SJCRH30 (cell line): Measurements from ENCODE around the gene ERFE. TPM values are rescaled to one million over a fixed set of nuclear protein-coding genes. Genes with fewer than 3 reads are reported as not detected.
A peak's percentile ranks its signal among the peaks of the same experiment; 100 is the strongest.

Experiments used
- DNase-seq, 2 experiments: peaks; one replicate each; pipeline ENCODE4 v3.0.0-alpha.2; 2015 to 2020
- H3K27ac ChIP-seq: fragments of 250-450 bp; sonication (Bioruptor Pico); 2 replicates; pipeline ENCODE4 v1.5.1; 2020; ENCODE audit warnings: mild to moderate bottlenecking, moderate library complexity
- H3K27me3 ChIP-seq: fragments of 250-450 bp; sonication (Bioruptor Pico); 2 replicates; pipeline ENCODE4 v1.5.1; 2020; ENCODE audit warnings: mild to moderate bottlenecking, moderate library complexity
- H3K36me3 ChIP-seq: fragments of 250-450 bp; sonication (Bioruptor Pico); 2 replicates; pipeline ENCODE4 v1.5.1; 2020; ENCODE audit warnings: mild to moderate bottlenecking, moderate library complexity
- H3K4me1 ChIP-seq: fragments of 250-450 bp; sonication (Bioruptor Pico); 2 replicates; pipeline ENCODE4 v1.5.1; 2020; ENCODE audit warnings: mild to moderate bottlenecking, moderate library complexity
- H3K4me3 ChIP-seq: fragments of 250-450 bp; sonication (Bioruptor Pico); 2 replicates; pipeline ENCODE4 v1.5.1; 2020; ENCODE audit warnings: mild to moderate bottlenecking, moderate library complexity
- H3K9me3 ChIP-seq: fragments of 250-450 bp; sonication (Bioruptor Pico); replicated peaks from 2 replicates; pipeline ENCODE4 v1.5.1; 2020; ENCODE audit warnings: mild to moderate bottlenecking, moderate library complexity
- total RNA-seq: library from RNA; depleted of rRNA; stranded (reverse); fragments of >200 nt; shearing (Covaris generic); gene quantifications from 2 replicates; pipeline ENCODE4 v1.2.3, GENCODE V29; 2014

Gene ERFE
- total RNA-seq, 1 experiment from 2014 or later: 10.4 TPM

- no peak for DNase-seq
- Histone ChIP-seq H3K9me3 (no peaks in the 10 kb centered on the region), H3K4me1 (peaks cover 34% of the 10 kb centered on the region), H3K27me3 (no peaks in the 10 kb centered on the region), H3K36me3 (no peaks in the 10 kb centered on the region), H3K27ac (no peak overlapping the region; the same call in 1 of the 2 replicates), H3K4me3 (no peak overlapping the region)
These were observed 4.2 kb upstream of the ERFE start for GRCh38 chr2:238154570-238154969.

DNA sequence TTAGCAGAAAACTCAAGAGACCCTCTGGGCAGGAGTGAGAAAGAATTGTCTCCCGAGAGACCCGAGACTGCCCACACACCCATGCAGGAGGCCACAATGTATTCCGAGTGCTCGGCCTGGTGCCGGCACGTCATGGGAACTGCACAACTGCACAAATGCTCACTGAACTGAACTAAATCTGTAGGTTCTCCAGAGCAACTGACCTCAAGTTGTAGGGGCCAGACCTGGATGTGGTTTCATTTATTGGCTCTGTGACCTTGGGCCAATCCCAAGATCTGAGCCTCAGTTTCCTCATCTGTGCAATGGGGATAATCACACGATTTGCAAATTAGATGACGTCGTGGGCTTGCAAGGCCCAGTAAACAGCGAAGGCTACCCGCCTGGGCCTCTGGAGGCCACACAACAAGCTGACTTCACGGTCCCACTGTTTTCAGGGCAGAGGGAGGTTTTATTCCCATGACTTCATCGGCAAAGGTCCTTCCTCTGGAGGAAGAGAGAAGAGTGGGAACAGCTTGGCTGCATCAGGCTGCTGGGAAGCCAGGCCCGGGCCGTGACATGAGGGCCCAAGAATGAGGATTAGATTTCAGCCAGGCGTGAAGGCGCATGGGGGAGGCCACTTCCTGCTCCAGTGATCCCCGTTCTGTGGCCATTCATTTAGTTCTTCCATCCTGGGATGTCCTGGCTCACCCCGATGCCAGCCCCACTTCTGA lies 3.6 kb upstream of the ERFE start:
- Histone ChIP-seq H3K27ac (peak overlapping the region; percentile 69), H3K9me3 (no peaks in the 10 kb centered on the region), H3K36me3 (no peaks in the 10 kb centered on the region), H3K4me1 (peaks cover 30% of the 10 kb centered on the region), H3K4me3 (no peak overlapping the region), H3K27me3 (no peaks in the 10 kb centered on the region)
- DNase-seq: peak; percentile 89 to 90

DNA sequence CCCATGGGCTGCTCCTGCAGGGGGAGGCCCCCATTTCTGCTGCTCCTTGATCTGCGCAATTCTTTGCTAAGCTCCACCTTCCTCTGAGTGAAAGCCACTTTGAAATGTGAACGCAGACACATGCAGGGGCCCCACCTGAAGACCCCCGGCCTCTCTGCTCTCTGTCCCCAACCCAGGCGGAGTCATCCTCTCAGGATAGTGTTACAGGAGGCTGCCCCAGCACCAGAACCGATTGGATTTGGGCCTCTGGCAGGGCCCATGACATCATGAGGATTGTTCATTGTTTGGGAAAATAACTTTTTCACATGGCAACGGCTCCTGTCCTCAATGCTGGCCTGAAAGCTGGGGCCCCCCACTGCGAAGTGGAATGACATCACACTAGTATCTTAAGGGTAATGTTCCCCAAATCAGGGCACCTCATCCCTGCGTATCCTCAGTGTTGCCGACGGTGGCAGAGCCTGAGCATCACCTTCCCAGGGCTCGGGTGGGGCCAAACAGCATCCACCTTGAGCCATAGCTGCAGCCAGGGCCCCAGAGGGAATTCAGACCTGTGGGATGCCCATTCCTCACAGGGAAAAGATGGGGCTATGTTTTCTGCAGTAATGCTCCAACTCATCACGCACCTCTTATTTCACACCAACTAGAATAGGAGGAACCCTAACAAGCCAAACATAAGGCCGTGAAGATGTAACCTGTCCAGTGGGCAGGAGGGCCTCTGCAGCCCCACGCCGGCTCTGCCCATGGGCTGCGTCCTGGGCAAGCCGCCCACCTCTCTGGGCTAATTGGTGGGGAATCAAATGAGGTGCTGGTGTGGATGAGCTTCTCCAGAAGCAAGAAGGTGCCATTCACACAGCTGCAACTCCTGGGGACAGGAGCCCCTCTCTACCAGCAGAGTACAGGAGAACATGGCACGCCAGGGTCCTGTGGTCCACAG lies 2.7 kb upstream of the ERFE start:
- Histone ChIP-seq H3K4me1 (peaks cover 26% of the 10 kb centered on the region), H3K4me3 (no peak overlapping the region), H3K27ac (peak overlapping the region; percentile 69), H3K36me3 (no peaks in the 10 kb centered on the region), H3K9me3 (no peaks in the 10 kb centered on the region), H3K27me3 (no peaks in the 10 kb centered on the region)
- DNase-seq: peak in 1 of 2 experiments; percentile 53

- H3K27me3 ChIP-seq: no peaks in the 10 kb centered on the region
These were observed 1.2 kb upstream of the ERFE start for GRCh38 chr2:238157506-238158017.

DNA sequence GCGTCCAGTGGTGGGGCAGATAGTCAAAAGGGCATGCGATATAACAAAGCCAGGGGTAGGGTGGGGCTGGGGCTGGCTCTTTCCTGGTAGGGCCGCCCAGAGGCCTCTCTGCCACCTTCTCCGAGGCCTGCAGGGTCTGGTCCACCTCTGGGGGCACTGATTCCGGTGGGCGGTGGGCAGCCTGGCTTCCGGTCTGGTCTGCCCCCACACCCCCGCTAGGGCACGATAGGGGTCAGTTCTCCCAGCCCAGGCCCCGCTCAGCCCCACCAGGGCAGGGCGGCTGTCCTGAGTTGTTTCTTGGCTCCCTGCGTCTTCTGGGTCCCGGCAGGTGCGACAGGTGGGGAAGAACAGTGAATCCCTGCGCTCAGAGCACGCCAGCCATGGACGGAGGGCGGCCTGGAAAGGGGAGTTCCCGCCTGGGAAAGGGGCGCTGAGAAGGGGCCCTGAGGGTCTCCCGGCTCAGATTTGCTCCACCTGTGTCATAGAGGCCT lies 707 bp upstream of the ERFE start:
- H3K4me1 ChIP-seq: peaks cover 24% of the 10 kb centered on the region
- DNase-seq: no peak
- H3K9me3 ChIP-seq: no peaks in the 10 kb centered on the region
- H3K27ac ChIP-seq: no peak overlapping the region
- no peaks in the 10 kb centered on the region for H3K36me3 ChIP-seq
- no peak overlapping the region for H3K4me3 ChIP-seq
- no peaks in the 10 kb centered on the region for H3K27me3 ChIP-seq

More at GRCh38 chr2:238157506-238158017, 1.2 kb upstream of the ERFE start:
- H3K36me3 ChIP-seq: no peaks in the 10 kb centered on the region
- no peak for DNase-seq
- H3K9me3 ChIP-seq: no peaks in the 10 kb centered on the region
- H3K27ac ChIP-seq: no peak overlapping the region
- no peak overlapping the region for H3K4me3 ChIP-seq
- peaks cover 24% of the 10 kb centered on the region for H3K4me1 ChIP-seq

DNA sequence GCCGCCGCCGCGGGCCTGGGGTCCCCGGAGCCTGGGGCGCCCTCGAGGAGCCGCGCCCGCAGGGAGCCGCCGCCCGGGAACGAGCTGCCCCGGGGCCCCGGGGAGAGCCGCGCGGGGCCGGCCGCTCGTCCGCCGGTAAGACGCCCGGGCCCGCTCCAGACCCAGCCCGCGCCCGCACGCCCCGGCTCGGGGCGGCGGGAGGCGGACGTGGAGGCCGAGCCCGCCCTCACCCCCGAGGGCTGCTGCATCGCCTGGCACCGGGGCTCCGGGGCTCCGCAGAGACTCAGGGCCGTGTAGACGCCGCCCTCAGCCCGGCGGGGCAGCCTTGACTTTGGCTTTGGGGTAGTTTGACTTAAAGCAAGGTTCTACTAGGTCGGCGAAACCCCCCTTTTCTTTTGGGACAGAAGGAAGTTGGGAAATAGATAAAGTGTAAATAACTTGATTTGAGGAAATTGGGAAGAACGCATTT lies 335 bp downstream of the ERFE start:
- no peak for DNase-seq
- Histone ChIP-seq H3K36me3 (no peaks in the 10 kb centered on the region), H3K4me1 (peaks cover 24% of the 10 kb centered on the region), H3K4me3 (peak overlapping the region; percentile 59), H3K27ac (no peak overlapping the region), H3K27me3 (no peaks in the 10 kb centered on the region), H3K9me3 (no peaks in the 10 kb centered on the region)

DNA sequence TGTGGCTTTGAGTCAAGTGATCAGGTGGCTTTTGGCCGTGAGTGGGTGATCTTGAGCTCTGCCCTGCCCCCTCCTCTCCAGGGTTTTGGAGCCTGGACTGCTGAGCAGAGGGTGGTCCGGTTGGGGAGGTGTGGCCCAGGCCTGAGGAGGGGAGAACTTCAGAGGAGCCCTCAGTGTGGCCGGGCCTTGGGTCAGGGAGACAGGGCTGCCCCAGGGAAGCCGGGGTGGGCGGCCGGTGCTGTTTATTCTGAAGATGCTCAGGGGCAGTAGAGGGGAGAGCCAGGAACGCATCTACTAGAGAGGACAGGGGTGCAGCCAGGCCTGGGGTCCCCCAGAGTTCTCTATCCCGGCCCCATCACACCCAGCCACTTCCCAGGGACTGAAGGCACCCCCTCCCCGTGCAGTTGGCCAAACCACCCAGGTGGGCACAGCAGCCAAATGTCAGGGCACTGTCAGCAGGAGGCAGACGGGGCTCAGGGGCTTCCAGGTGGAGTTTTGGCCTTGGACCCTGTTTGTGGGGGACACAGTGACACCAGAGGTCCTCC lies 963 bp downstream of the ERFE start:
- Histone ChIP-seq H3K27ac (no peak overlapping the region), H3K9me3 (no peaks in the 10 kb centered on the region), H3K4me3 (peak overlapping the region; percentile 59), H3K36me3 (no peaks in the 10 kb centered on the region), H3K4me1 (peaks cover 24% of the 10 kb centered on the region), H3K27me3 (no peaks in the 10 kb centered on the region)
- no peak for DNase-seq

- Histone ChIP-seq H3K36me3 (no peaks in the 10 kb centered on the region), H3K27me3 (no peaks in the 10 kb centered on the region), H3K27ac (no peak overlapping the region), H3K4me3 (peak overlapping the region; percentile 59), H3K4me1 (peaks cover 18% of the 10 kb centered on the region), H3K9me3 (no peaks in the 10 kb centered on the region)
- peak; percentile 72 to 81 for DNase-seq
These were observed 1.7 kb downstream of the ERFE start for GRCh38 chr2:238160206-238161129.

- Histone ChIP-seq H3K4me1 (peaks cover 8% of the 10 kb centered on the region), H3K36me3 (no peaks in the 10 kb centered on the region), H3K27ac (no peak overlapping the region), H3K27me3 (no peaks in the 10 kb centered on the region), H3K4me3 (no peak overlapping the region), H3K9me3 (no peaks in the 10 kb centered on the region)
- no peak for DNase-seq
These were observed 2.7 kb downstream of the ERFE start for GRCh38 chr2:238161291-238162051.

GRCh38 chr2:238162251-238162845 lies 3.6 kb downstream of the ERFE start:
- Histone ChIP-seq H3K9me3 (no peaks in the 10 kb centered on the region), H3K27me3 (no peaks in the 10 kb centered on the region), H3K36me3 (no peaks in the 10 kb centered on the region), H3K4me1 (peaks cover 8% of the 10 kb centered on the region), H3K4me3 (no peak overlapping the region), H3K27ac (no peak overlapping the region)
- no peak for DNase-seq

- no peaks in the 10 kb centered on the region for H3K36me3 ChIP-seq
- H3K4me3 ChIP-seq: no peak overlapping the region
- H3K27ac ChIP-seq: no peak overlapping the region
- H3K9me3 ChIP-seq: no peaks in the 10 kb centered on the region
- H3K4me1 ChIP-seq: peaks cover 8% of the 10 kb centered on the region
- DNase-seq: no peak
- H3K27me3 ChIP-seq: no peaks in the 10 kb centered on the region
These were observed 4.2 kb downstream of the ERFE start for GRCh38 chr2:238162846-238163441.

- no peaks in the 10 kb centered on the region for H3K27me3 ChIP-seq
- H3K9me3 ChIP-seq: no peaks in the 10 kb centered on the region
- H3K4me1 ChIP-seq: peaks cover 8% of the 10 kb centered on the region
- DNase-seq: no peak
- peaks cover 3% of the 10 kb centered on the region; the same call in 1 of the 2 replicates for H3K36me3 ChIP-seq
- H3K27ac ChIP-seq: no peak overlapping the region
- H3K4me3 ChIP-seq: no peak overlapping the region
These were observed 4.9 kb downstream of the ERFE start for GRCh38 chr2:238163481-238164198.
